ENCODE results near the gene ARL15. TPM values are rescaled to one million over a fixed set of nuclear protein-coding genes. Genes with fewer than 3 reads are reported as not detected.
"Not testable (repeated sequence)": the region's sequence is repeated elsewhere in the genome, so short reads cannot be mapped to it uniquely, and the experiment has no call there.

ARL15 gene
- total RNA-seq, 1 experiment from 2014 or later = 6.9 TPM

- Histone ChIP-seq H3K36me3 (ENCODE audit: low read depth, low read length) (no peaks in the 10 kb centered on the region), H3F3A (ENCODE audit: low read length, unreplicated experiment) (no peaks in the 10 kb centered on the region), H3K4me1 (ENCODE audit: insufficient read depth, low read length) (peaks cover 3% of the 10 kb centered on the region; the same call in 1 of the 2 replicates), H2AFZ (ENCODE audit: low read length) (no peak overlapping the region), H3K9ac (ENCODE audit: low read length) (no peak overlapping the region), H3K9me2 (replicated peaks; ENCODE audit: low read length) (no peaks in the 10 kb centered on the region), H3K27me3 (ENCODE audit: low read length) (no peaks in the 10 kb centered on the region), H3K9me3 (ENCODE audit: low read length) (no peaks in the 10 kb centered on the region), H3K79me2 (ENCODE audit: low read length) (no peaks in the 10 kb centered on the region), H4K20me1 (ENCODE audit: low read length) (no peaks in the 10 kb centered on the region), H3K4me3 (ENCODE audit: low read length) (no peak overlapping the region), H3K27ac (ENCODE audit: low read length) (no peak overlapping the region), H3K4me2 (ENCODE audit: low read length) (no peak overlapping the region)
- BruUV-seq (replicated peaks) = no TSS peak
- ChIA-PET POLR2A (ENCODE audit: unreplicated experiment) (no interaction called here), CTCF (no interaction called here)
- TF ChIP-seq CTCF (conservative IDR thresholded peaks at IDR 0.05; ENCODE audit: low read depth, low read length) = no peak
- TF ChIP-seq EZH2phosphoT487 (IDR thresholded peaks at IDR 0.05; ENCODE audit: borderline replicate concordance, low read length) = no peak
- no peak for TF ChIP-seq EZH2 (IDR thresholded peaks at IDR 0.05; ENCODE audit: low read length, unreplicated experiment)
- ATAC-seq (no peak), DNase-seq (no peak)
- intact Hi-C loops (cut with micrococcal nuclease) = no loop called here
Measured at GRCh38 chr5:53984971-53985370, 325.4 kb downstream of the ARL15 start.

GRCh38 chr5:53983568-53984460, 326.6 kb downstream of the ARL15 start:
- ATAC-seq (peak; percentile 96), DNase-seq (peak; percentile 73)
- ChIA-PET CTCF (no interaction called here), POLR2A (ENCODE audit: unreplicated experiment) (no interaction called here)
- Histone ChIP-seq H2AFZ (ENCODE audit: low read length) (no peak overlapping the region), H3K9me3 (ENCODE audit: low read length) (no peaks in the 10 kb centered on the region), H3K4me1 (ENCODE audit: insufficient read depth, low read length) (peaks cover 3% of the 10 kb centered on the region; the same call in 1 of the 2 replicates), H4K20me1 (ENCODE audit: low read length) (no peaks in the 10 kb centered on the region), H3K4me3 (ENCODE audit: low read length) (no peak overlapping the region), H3K9ac (ENCODE audit: low read length) (no peak overlapping the region), H3F3A (ENCODE audit: low read length, unreplicated experiment) (no peaks in the 10 kb centered on the region), H3K27me3 (ENCODE audit: low read length) (no peaks in the 10 kb centered on the region), H3K79me2 (ENCODE audit: low read length) (no peaks in the 10 kb centered on the region), H3K9me2 (replicated peaks; ENCODE audit: low read length) (no peaks in the 10 kb centered on the region), H3K27ac (ENCODE audit: low read length) (0 out of 2 replicates have a peak overlapping the region, but pooled peaks have one; percentile 2), H3K4me2 (ENCODE audit: low read length) (no peak overlapping the region; the same call in 1 of the 2 replicates), H3K36me3 (ENCODE audit: low read depth, low read length) (no peaks in the 10 kb centered on the region)
- TF ChIP-seq EZH2 (IDR thresholded peaks at IDR 0.05; ENCODE audit: low read length, unreplicated experiment) (no peak), CTCF (conservative IDR thresholded peaks at IDR 0.05; ENCODE audit: low read depth, low read length) (no peak), EZH2phosphoT487 (IDR thresholded peaks at IDR 0.05; ENCODE audit: borderline replicate concordance, low read length) (no peak)
- intact Hi-C loops (cut with micrococcal nuclease) = no loop called here
- no TSS peak for BruUV-seq (replicated peaks)

- H3K9me2 ChIP-seq (replicated peaks; ENCODE audit: low read length); H3K4me1 ChIP-seq (ENCODE audit: insufficient read depth, low read length); H2AFZ ChIP-seq (ENCODE audit: low read length); H3K9ac ChIP-seq (ENCODE audit: low read length); H3K9me3 ChIP-seq (ENCODE audit: low read length); H3K27ac ChIP-seq (ENCODE audit: low read length); H3K79me2 ChIP-seq (ENCODE audit: low read length); H3K4me3 ChIP-seq (ENCODE audit: low read length); H3F3A ChIP-seq (ENCODE audit: low read length, unreplicated experiment); POLR2A ChIA-PET (ENCODE audit: unreplicated experiment); ATAC-seq; H3K36me3 ChIP-seq (ENCODE audit: low read depth, low read length); BruUV-seq (replicated peaks); intact Hi-C loops (cut with micrococcal nuclease); H3K4me2 ChIP-seq (ENCODE audit: low read length); DNase-seq; CTCF ChIA-PET; H3K27me3 ChIP-seq (ENCODE audit: low read length); H4K20me1 ChIP-seq (ENCODE audit: low read length): not testable (repeated sequence)
Measured at GRCh38 chr5:53982319-53982718, 328.1 kb downstream of the ARL15 start.

Measured in PC-3 (cell line).